SK-N-SH treated with all-trans-retinoic acid at 6 μM for 48 hours (cell line): ENCODE data around the gene SALL1.

Source experiments
- BACH2 ChIP-seq: fragments of 250-450 bp; sonication (Bioruptor Pico); IDR thresholded peaks from 2 replicates; pipeline ENCODE4 v1.9.0; 2021; ENCODE audit warnings: mild to moderate bottlenecking, borderline replicate concordance
- CREB5 ChIP-seq: fragments of 250-450 bp; sonication (Bioruptor Pico); IDR thresholded peaks from 2 replicates; pipeline ENCODE4 v1.5.1; 2020; ENCODE audit warnings: low read depth, mild to moderate bottlenecking, moderate library complexity
- ESRRG ChIP-seq: fragments of 250-450 bp; sonication (Bioruptor Pico); IDR thresholded peaks from 2 replicates; pipeline ENCODE4 v1.6.1; 2021; ENCODE audit warnings: mild to moderate bottlenecking
- ISL1 ChIP-seq: fragments of 250-450 bp; sonication (Bioruptor Pico); IDR thresholded peaks from 2 replicates; pipeline ENCODE4 v2.1.2; 2022; ENCODE audit warnings: mild to moderate bottlenecking, moderate library complexity
- POU6F1 ChIP-seq: fragments of 250-450 bp; sonication (Bioruptor Pico); IDR thresholded peaks from 2 replicates; pipeline ENCODE4 v1.8.0; 2021; ENCODE audit warnings: low read depth, mild to moderate bottlenecking, moderate library complexity, borderline replicate concordance
- ZFP3 ChIP-seq: fragments of 250-450 bp; sonication (Bioruptor Pico); IDR thresholded peaks from 2 replicates; pipeline ENCODE4 v1.5.0; 2020; ENCODE audit warnings: mild to moderate bottlenecking, moderate library complexity
- ZFP30 ChIP-seq: fragments of 450-650 bp; formaldehyde crosslinking; IDR thresholded peaks from 2 replicates; pipeline ENCODE4 v1.5.0; 2022; ENCODE audit warnings: mild to moderate bottlenecking, moderate library complexity
- ZNF565 ChIP-seq: fragments of 450-650 bp; formaldehyde crosslinking; conservative IDR thresholded peaks from 2 replicates; pipeline ENCODE4 v1.5.0; 2020; ENCODE audit warnings: low read depth, mild to moderate bottlenecking, moderate library complexity
- ZNF70 ChIP-seq: fragments of 450-650 bp; formaldehyde crosslinking; IDR thresholded peaks from 2 replicates; pipeline ENCODE4 v1.5.0; 2020; ENCODE audit warnings: mild to moderate bottlenecking, moderate library complexity

- TF ChIP-seq POU6F1 (CRISPR knock-in tag) (no peak), ZNF70 (CRISPR knock-in tag) (no peak), ISL1 (no peak), CREB5 (CRISPR knock-in tag) (no peak), ZNF565 (CRISPR knock-in tag) (no peak), BACH2 (no peak), ZFP3 (CRISPR knock-in tag) (no peak), ESRRG (no peak), ZFP30 (CRISPR knock-in tag) (no peak)
These were observed 17.4 kb downstream of the SALL1 start for GRCh38 chr16:51133688-51134087.
